GOT3 (cell line): Measurements from ENCODE around the gene SDCBP2.
"Not testable (repeated sequence)": the region's sequence is repeated elsewhere in the genome, so short reads cannot be mapped to it uniquely, and the experiment has no call there.

Source experiments
- DNase-seq: peaks from one replicate; lab custom pipeline; 2025; ENCODE audit warnings: mixed read lengths; lab: John Stamatoyannopoulos, UW

Gene SDCBP2

GRCh38 chr20:1360094-1360846 lies 31.3 kb upstream of the SDCBP2 start:
- DNase-seq = no peak

- no peak for DNase-seq
These were observed 29.2 kb upstream of the SDCBP2 start for GRCh38 chr20:1357921-1358671.

GRCh38 chr20:1353956-1354355 lies 25.0 kb upstream of the SDCBP2 start:
- DNase-seq = no peak

GRCh38 chr20:1346315-1346969 lies 17.5 kb upstream of the SDCBP2 start:
- no peak for DNase-seq

- no peak for DNase-seq
These were observed 16.8 kb upstream of the SDCBP2 start for GRCh38 chr20:1345756-1346093.

- no peak for DNase-seq
These were observed 16.3 kb upstream of the SDCBP2 start for GRCh38 chr20:1345030-1345755.

GRCh38 chr20:1343446-1344124 lies 14.6 kb upstream of the SDCBP2 start:
- DNase-seq = not testable (repeated sequence)

GRCh38 chr20:1341561-1342265 lies 12.8 kb upstream of the SDCBP2 start:
- DNase-seq = no peak

- no peak for DNase-seq
These were observed 9.9 kb upstream of the SDCBP2 start for GRCh38 chr20:1338801-1339200.

- no peak for DNase-seq
These were observed 9.2 kb upstream of the SDCBP2 start for GRCh38 chr20:1338096-1338495.

- no peak for DNase-seq
These were observed 8.5 kb upstream of the SDCBP2 start for GRCh38 chr20:1337441-1337840.

GRCh38 chr20:1336699-1337367 lies 7.9 kb upstream of the SDCBP2 start:
- DNase-seq = no peak

GRCh38 chr20:1335961-1336698 lies 7.2 kb upstream of the SDCBP2 start:
- DNase-seq = no peak

GRCh38 chr20:1334761-1335160 lies 5.8 kb upstream of the SDCBP2 start:
- no peak for DNase-seq

GRCh38 chr20:1334370-1334731 lies 5.4 kb upstream of the SDCBP2 start:
- DNase-seq = no peak

GRCh38 chr20:1333462-1334369 lies 4.8 kb upstream of the SDCBP2 start:
- no peak for DNase-seq

- no peak for DNase-seq
These were observed 3.9 kb upstream of the SDCBP2 start for GRCh38 chr20:1332749-1333300.

- DNase-seq = no peak
These were observed 3.0 kb upstream of the SDCBP2 start for GRCh38 chr20:1331801-1332453.
